ENCODE measurements around the gene DENND4C. TPM values are rescaled to one million over a fixed set of nuclear protein-coding genes. Genes with fewer than 3 reads are reported as not detected.
"Not testable (repeated sequence)": the region's sequence is repeated elsewhere in the genome, so short reads cannot be mapped to it uniquely, and the experiment has no call there.

Gene DENND4C
- total RNA-seq, 1 donor from 2014 or later = 33.4 TPM

DNA sequence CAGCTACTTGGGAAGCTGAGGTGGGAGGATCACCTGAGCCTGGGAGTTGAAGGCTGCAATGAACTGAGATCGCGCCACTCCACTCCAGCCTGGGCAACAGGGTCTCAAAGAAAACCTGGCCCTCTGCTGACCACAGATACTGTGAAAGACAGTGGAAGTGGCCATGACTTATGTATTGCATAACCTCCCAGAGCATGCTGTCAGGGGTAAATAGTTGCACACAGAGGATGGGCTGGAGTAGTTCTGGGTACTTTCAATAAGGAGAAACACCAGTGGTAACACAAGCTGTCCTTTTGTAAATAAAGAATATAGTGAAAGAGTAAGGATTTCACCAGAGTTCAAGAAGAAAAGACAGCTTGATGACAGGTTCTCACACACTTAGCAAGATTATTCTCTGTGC lies 180.1 kb downstream of the DENND4C start:
- Mint-ChIP-seq H3K4me3 (no peak overlapping the region), H3K4me1 (peaks cover 12% of the 10 kb centered on the region), H3K36me3 (ENCODE audit: low read depth) (peaks cover 3% of the 10 kb centered on the region), H3K27ac (no peak overlapping the region), H3K27me3 (no peaks in the 10 kb centered on the region), H3K9me3 (no peaks in the 10 kb centered on the region)
- TF ChIP-seq, protein P1, sequence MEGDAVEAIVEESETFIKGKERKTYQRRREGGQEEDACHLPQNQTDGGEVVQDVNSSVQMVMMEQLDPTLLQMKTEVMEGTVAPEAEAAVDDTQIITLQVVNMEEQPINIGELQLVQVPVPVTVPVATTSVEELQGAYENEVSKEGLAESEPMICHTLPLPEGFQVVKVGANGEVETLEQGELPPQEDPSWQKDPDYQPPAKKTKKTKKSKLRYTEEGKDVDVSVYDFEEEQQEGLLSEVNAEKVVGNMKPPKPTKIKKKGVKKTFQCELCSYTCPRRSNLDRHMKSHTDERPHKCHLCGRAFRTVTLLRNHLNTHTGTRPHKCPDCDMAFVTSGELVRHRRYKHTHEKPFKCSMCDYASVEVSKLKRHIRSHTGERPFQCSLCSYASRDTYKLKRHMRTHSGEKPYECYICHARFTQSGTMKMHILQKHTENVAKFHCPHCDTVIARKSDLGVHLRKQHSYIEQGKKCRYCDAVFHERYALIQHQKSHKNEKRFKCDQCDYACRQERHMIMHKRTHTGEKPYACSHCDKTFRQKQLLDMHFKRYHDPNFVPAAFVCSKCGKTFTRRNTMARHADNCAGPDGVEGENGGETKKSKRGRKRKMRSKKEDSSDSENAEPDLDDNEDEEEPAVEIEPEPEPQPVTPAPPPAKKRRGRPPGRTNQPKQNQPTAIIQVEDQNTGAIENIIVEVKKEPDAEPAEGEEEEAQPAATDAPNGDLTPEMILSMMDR (IDR thresholded peaks at IDR 0.05) = no peak
- DNase-seq = no peak
- no peak for ATAC-seq (ENCODE audit: low read depth)
- ChIA-PET CTCF (interaction anchor here (1.3 kb wide), 1 partner anchor 47 kb away, joined by 3 read pairs; no protein-coding TSS in a partner anchor), POLR2A (no interaction called here)
- intact Hi-C loops (cut with micrococcal nuclease) = no loop called here

DNA sequence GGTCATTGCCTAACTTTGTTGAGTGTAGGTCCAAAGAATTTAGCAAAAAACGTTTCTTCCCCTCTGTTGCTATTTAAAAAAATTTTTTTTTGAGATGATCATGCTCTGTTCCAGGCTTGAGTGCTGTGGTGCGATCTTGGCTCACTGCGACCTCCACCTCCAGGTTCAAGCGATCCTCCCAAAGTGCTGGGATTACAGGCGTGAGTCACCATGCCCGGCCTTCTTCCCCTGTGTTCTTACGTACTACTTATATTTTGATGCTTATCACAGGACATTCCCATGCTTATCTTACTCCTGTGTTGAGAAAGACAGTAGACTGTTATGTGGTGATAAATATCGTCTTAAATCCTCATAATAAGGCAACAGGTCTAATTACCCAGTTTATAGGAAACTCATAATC lies 180.8 kb downstream of the DENND4C start:
- Mint-ChIP-seq H3K4me1 (peaks cover 12% of the 10 kb centered on the region), H3K4me3 (no peak overlapping the region), H3K27ac (no peak overlapping the region), H3K36me3 (ENCODE audit: low read depth) (peaks cover 3% of the 10 kb centered on the region), H3K27me3 (no peaks in the 10 kb centered on the region), H3K9me3 (no peaks in the 10 kb centered on the region)
- ChIA-PET POLR2A (no interaction called here), CTCF (interaction anchor here (1.3 kb wide), 1 partner anchor 46 kb away, joined by 3 read pairs; no protein-coding TSS in a partner anchor)
- ATAC-seq (ENCODE audit: low read depth) (no peak), DNase-seq (no peak)
- TF ChIP-seq, protein P1 (IDR thresholded peaks at IDR 0.05) = no peak
- intact Hi-C loops (cut with micrococcal nuclease) = no loop called here

DNA sequence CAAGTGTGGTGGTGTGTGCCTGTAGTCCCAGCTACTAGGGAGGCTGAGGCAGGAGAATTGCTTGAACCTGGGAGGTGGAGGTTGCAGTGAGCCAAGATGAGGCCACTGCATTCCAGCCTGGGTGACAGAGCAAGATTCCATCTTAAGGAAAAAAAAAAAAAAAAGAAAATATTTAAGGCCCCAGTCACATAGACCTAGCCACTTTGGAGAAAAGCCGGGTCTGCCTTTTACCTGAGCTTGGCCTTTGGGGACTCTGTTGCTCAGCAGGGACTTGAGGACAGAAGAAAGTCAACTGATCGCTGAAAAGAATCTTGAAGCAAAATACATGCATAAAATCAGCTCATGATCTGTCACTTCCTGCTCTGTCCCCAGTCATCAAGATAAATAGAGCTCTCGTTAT lies 183.0 kb downstream of the DENND4C start:
- CTCF ChIA-PET = interaction anchor here (1.0 kb wide), 1 partner anchor 9 kb away, joined by 3 read pairs; no protein-coding TSS in a partner anchor
- H3K27me3 Mint-ChIP-seq; H3K36me3 Mint-ChIP-seq (ENCODE audit: low read depth); H3K9me3 Mint-ChIP-seq; DNase-seq; POLR2A ChIA-PET; H3K4me3 Mint-ChIP-seq; H3K27ac Mint-ChIP-seq; ATAC-seq (ENCODE audit: low read depth); H3K4me1 Mint-ChIP-seq; intact Hi-C loops (cut with micrococcal nuclease): not testable (repeated sequence)

DNA sequence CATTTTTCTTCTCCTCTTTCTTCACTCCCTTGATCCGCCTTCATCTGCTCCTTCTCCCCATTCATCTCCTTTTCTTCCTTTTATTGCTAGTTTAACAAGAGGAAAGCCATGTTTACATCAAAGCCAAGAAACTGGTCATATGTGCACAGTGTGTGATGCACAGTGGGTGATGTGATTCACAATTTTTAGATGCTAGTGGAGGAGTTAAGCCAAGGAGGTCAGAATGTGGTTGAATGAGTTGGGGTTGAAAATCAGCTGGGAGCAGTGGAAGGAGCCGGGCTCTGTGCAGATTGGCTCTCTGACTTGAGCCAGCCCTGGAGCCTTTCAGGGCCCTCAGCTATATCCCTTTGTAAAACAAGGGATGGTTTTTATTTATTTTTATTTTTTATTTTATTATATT lies 185.7 kb downstream of the DENND4C start:
- intact Hi-C loops (cut with micrococcal nuclease) = no loop called here
- CTCF ChIA-PET = no interaction called here

DNA sequence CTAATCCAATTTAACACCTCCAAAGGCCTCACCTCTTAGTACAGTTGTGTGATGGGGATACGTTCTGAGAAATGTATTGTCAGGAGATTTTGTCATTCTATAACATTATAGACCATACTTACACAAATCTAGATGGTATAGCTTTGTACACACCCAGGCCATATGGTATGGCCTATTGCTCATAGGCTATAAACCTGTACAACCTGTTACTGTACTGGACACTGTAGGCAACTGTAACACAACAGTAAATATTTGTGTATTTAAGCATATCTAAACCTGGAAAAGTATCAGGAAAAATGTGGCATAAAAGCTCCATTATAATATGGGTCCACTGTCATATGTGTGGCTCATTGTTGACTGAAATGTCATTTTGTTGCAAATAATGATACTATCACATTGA lies 190.4 kb downstream of the DENND4C start:
- peaks cover 9% of the 10 kb centered on the region for H3K36me3 Mint-ChIP-seq (ENCODE audit: low read depth)
- TF ChIP-seq, protein P1 (IDR thresholded peaks at IDR 0.05) = no peak
- CTCF ChIA-PET = interaction anchor here (1.4 kb wide), 1 partner anchor 36 kb away, joined by 5 read pairs; no protein-coding TSS in a partner anchor

More for the DNA sequence above, 185.7 kb downstream of the DENND4C start:
- Mint-ChIP-seq H3K27me3 (no peaks in the 10 kb centered on the region), H3K4me3 (no peak overlapping the region), H3K9me3 (no peaks in the 10 kb centered on the region), H3K4me1 (no peaks in the 10 kb centered on the region), H3K36me3 (ENCODE audit: low read depth) (no peaks in the 10 kb centered on the region), H3K27ac (no peak overlapping the region)
- no peak for DNase-seq
- TF ChIP-seq, protein P1 (IDR thresholded peaks at IDR 0.05) = no peak
- POLR2A ChIA-PET = no interaction called here
- no peak for ATAC-seq (ENCODE audit: low read depth)

More for the DNA sequence above, 190.4 kb downstream of the DENND4C start:
- ATAC-seq (ENCODE audit: low read depth) (no peak), DNase-seq (no peak)
- POLR2A ChIA-PET = no interaction called here
- Mint-ChIP-seq H3K9me3 (no peaks in the 10 kb centered on the region), H3K4me1 (no peaks in the 10 kb centered on the region), H3K27me3 (no peaks in the 10 kb centered on the region), H3K27ac (no peak overlapping the region), H3K4me3 (no peak overlapping the region)
- intact Hi-C loops (cut with micrococcal nuclease) = no loop called here

Other genes starting within 250 kb of the DENND4C start
- 0.02 TPM in 1 of 2 replicates, not detected in the other for gene SAXO1, start 197.5 kb upstream of the DENND4C start, total RNA-seq
- gene RRAGA, start 181.3 kb upstream of the DENND4C start, total RNA-seq = 44.6 and 45.0 TPM in 2 replicates
- gene HAUS6, start 127.8 kb upstream of the DENND4C start, total RNA-seq = 13.7 and 15.3 TPM in 2 replicates
- gene PLIN2, start 103.2 kb upstream of the DENND4C start, total RNA-seq = 13.3 and 16.0 TPM in 2 replicates
- 3,975 and 4,622 TPM in 2 replicates for gene RPS6, start 149.5 kb downstream of the DENND4C start, total RNA-seq
- gene ACER2, start 178.3 kb downstream of the DENND4C start, total RNA-seq = 1.4 and 2.0 TPM in 2 replicates